ENCODE results near the gene DUS3L.

The DUS3L gene

DNA sequence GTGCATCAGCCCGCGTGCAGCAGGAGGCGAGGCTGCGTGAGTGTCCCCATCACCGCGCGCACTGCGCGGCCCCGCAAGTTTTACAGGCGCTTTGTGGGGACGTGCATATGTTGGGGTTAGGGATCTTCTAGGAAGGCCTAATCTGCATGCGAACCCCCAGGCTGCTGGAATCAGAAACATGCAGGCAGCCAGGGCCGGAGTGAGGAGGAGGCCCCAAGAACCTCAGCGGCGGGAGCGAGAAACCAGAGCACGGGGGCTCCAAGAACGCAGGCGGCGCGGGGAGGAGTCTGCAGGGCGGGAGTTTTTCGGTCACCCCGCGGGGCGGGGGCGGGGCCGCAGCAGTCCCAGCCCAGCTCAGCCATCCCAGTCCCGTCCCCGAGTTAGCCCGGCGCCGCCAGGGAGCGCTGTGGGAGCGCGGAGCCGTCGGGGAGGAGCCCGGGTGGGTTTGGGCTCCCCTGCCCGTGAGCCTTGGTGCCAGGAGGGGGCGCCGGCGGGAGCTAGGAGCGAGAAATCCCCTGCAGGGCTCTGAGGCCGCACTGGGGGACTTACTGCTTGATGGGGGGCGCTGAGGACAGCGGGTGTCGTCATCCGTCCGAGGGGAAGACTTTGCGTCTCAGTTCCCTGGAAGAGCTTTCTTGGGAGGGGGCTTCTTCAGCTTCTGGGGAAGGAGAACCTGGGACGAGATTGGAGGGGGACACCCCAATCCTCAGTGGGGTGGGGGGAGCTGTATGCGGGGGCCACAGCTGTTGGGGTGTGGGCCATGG, 13.0 kb upstream of the DUS3L start:
- H3K27ac ChIP-seq (ENCODE audit: low read length) = no peak overlapping the region
- no peaks in the 10 kb centered on the region for H3K9me3 ChIP-seq (ENCODE audit: control insufficient read depth in 1 of 2, low read length in 2 of 2)
- peak overlapping the region; percentile 37 to 55 for H3K4me3 ChIP-seq (ENCODE audit: low read depth in 1 of 2, low read length in 2 of 2)
- peaks cover 0 to 12% of the 10 kb centered on the region in 2 donors for H3K4me1 ChIP-seq (ENCODE audit: control insufficient read depth in 1 of 2, insufficient read depth in 2 of 2, low read length in 2 of 2)
- no peaks in the 10 kb centered on the region for H3K36me3 ChIP-seq (ENCODE audit: control insufficient read depth in 1 of 2, insufficient read depth in 2 of 2, low read length in 2 of 2)
- H3K27me3 ChIP-seq (ENCODE audit: low read depth, low read length) = peaks cover 7% of the 10 kb centered on the region

DNA sequence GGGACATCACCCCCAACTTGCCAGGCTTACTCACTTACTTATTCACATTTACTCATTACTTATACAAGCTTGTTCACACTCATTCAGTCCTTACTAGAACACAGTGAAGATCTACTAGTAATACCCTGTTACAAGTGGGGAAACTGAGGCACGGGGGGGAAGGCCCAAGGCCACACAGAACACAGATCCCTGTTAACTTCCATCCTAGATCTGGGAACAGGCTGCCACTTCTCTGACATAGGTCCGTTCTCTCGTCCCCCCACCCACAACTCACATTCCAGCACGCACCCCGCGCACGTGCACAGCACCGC, 12.4 kb upstream of the DUS3L start:
- Histone ChIP-seq H3K9me3 (ENCODE audit: control insufficient read depth in 1 of 2, low read length in 2 of 2) (no peaks in the 10 kb centered on the region), H3K36me3 (ENCODE audit: control insufficient read depth in 1 of 2, insufficient read depth in 2 of 2, low read length in 2 of 2) (no peaks in the 10 kb centered on the region), H3K4me1 (ENCODE audit: control insufficient read depth in 1 of 2, insufficient read depth in 2 of 2, low read length in 2 of 2) (peaks cover 0 to 12% of the 10 kb centered on the region in 2 donors), H3K27me3 (ENCODE audit: low read depth, low read length) (peaks cover 7% of the 10 kb centered on the region), H3K4me3 (ENCODE audit: low read depth in 1 of 2, low read length in 2 of 2) (peak overlapping the region; percentile 37 to 55), H3K27ac (ENCODE audit: low read length) (no peak overlapping the region)

DNA sequence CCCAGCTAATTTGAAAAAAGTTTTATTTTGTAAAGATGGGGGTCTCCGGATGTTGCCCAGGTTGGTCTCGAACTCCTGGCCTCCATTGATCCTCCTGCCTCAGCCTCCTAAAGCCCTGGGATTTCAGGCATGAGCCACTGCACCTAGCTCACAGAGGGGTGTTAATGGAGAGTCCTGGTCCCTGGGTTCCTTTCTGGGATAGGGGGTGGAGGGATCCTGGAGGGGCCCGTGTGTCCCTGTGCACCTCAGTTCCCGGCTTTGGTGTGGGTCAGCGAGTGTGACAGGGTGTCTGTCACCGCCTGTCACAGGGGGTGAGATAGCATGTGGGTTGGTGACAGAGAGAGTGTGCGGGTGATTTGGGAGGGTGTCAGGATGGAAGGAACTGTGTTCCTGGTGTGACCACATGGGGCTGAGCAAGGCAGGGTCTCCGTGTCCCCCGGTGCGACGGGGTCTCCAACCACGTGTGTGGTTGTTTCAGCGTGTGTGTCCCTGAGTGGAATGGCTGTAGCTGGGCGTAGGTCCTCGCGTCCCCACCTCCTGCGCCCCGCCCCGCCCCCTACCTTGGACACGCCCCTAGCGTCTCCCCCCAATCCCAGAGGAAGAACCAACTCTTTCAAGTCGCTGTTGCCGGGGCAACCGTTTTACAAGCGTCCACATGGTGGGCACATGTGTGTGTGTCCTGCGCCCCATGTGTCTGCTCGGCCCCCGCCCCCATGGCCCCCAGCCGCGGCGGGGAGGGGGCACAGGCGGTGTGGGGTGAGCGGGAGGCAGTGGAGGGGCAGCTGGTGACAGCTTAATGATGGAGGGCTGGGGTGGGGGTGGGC, 11.0 kb upstream of the DUS3L start:
- Histone ChIP-seq H3K27me3 (ENCODE audit: low read depth, low read length) (peaks cover 7% of the 10 kb centered on the region), H3K36me3 (ENCODE audit: control insufficient read depth in 1 of 2, insufficient read depth in 2 of 2, low read length in 2 of 2) (no peaks in the 10 kb centered on the region), H3K9me3 (ENCODE audit: control insufficient read depth in 1 of 2, low read length in 2 of 2) (no peaks in the 10 kb centered on the region), H3K27ac (ENCODE audit: low read length) (no peak overlapping the region), H3K4me3 (ENCODE audit: low read depth in 1 of 2, low read length in 2 of 2) (no peak overlapping the region), H3K4me1 (ENCODE audit: control insufficient read depth in 1 of 2, insufficient read depth in 2 of 2, low read length in 2 of 2) (peaks cover 0 to 12% of the 10 kb centered on the region in 2 donors)

DNA sequence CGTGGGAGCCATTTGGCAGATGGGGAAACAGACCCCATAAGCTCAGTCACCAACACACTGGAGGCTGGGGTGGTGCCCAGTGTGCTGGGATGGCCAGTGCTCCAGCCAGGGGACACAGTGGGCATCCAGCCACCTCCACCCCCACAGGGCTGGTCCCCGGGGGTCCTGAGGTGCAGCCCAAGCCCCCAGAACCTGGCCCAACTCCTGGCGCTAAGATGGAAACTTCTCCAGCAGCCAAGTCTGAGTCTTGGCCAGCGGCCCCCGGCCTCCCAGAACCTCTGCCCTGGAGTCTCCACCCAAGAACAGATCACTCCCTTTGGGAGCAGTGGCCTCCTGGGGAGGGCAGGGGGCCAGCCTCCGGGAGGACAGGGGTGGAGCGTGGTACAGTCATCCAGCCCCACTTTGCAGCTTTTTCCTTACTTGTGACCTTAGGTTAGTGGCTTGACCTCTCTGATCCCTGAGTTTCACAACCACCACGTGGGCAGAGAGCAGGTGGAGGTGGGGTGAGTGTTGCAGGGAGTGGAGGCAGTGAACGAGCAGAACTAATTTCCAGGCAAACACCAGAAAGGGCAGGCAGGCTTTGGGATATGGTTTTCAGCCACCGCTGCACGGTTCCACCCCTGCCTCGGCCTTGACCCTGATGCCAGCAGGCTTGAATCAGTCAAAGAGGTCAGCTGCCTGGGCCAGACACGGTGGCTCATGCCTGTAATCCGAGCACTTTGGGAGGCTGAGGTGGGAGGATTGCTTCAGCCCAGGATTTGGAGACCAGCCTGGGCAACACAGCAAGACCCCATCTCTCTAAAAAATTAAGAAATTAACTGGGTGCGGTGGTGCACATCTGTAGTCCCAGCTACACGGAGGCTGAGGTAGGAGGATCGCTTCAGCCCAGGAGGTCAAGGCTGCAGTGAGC, 9.7 kb upstream of the DUS3L start:
- peaks cover 7% of the 10 kb centered on the region for H3K27me3 ChIP-seq (ENCODE audit: low read depth, low read length)
- H3K36me3 ChIP-seq (ENCODE audit: control insufficient read depth in 1 of 2, insufficient read depth in 2 of 2, low read length in 2 of 2) = no peaks in the 10 kb centered on the region
- no peak overlapping the region for H3K27ac ChIP-seq (ENCODE audit: low read length)
- peaks cover 0 to 6% of the 10 kb centered on the region in 2 donors for H3K4me1 ChIP-seq (ENCODE audit: control insufficient read depth in 1 of 2, insufficient read depth in 2 of 2, low read length in 2 of 2)
- no peaks in the 10 kb centered on the region for H3K9me3 ChIP-seq (ENCODE audit: control insufficient read depth in 1 of 2, low read length in 2 of 2)
- no peak overlapping the region for H3K4me3 ChIP-seq (ENCODE audit: low read depth in 1 of 2, low read length in 2 of 2)

DNA sequence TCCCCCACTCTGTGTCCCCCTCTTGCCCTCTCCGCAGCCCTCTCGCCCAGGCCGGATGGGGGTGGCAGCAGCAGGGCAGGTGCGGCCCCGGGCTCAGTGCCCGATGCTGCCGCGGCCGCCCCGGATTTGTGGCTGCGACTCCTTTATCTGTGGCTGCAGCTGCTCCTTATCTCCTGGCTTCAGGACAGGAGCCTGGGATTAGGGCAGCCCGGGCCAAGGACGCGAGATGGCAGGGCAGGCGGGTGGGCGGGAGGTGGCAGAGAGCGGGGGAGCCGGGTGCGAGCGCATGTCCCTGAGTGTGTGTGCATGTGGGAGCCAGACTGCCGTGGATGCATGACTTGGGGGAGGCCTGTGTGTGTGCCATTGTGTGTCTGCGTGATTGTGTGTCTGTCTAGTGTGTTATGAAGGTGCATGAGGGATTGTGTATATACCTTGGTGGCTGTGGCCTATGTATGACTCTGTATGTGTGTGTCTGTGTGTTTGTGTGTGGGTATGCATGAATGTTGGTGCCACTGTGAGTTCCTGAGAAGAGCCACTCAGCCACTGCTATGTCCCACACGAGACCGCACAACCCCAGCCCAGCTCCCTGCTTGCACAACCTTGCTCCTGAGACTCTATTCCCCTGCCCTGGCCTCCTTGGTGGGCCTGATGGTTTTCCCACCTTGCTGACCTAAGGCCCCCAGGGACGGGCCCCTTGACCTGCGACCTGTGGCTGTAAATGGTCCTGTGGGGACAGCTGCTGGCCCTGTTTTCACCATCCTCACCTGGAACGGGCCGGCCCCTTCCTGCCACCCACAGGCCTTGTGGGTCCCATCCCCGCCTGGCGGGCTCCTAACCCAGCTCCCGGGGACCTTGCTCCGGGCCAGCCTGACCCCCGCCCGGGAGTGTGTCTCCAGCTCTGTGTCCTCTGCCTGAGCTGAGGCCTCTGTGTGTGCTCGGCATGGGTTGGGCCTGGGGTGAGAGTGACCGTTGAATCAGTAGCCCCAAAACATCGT, 8.6 kb upstream of the DUS3L start:
- Histone ChIP-seq H3K27me3 (ENCODE audit: low read depth, low read length) (peaks cover 7% of the 10 kb centered on the region), H3K36me3 (ENCODE audit: control insufficient read depth in 1 of 2, insufficient read depth in 2 of 2, low read length in 2 of 2) (no peaks in the 10 kb centered on the region), H3K27ac (ENCODE audit: low read length) (no peak overlapping the region), H3K4me3 (ENCODE audit: low read depth in 1 of 2, low read length in 2 of 2) (no peak overlapping the region), H3K9me3 (ENCODE audit: control insufficient read depth in 1 of 2, low read length in 2 of 2) (no peaks in the 10 kb centered on the region), H3K4me1 (ENCODE audit: control insufficient read depth in 1 of 2, insufficient read depth in 2 of 2, low read length in 2 of 2) (peaks cover 0 to 6% of the 10 kb centered on the region in 2 donors)

DNA sequence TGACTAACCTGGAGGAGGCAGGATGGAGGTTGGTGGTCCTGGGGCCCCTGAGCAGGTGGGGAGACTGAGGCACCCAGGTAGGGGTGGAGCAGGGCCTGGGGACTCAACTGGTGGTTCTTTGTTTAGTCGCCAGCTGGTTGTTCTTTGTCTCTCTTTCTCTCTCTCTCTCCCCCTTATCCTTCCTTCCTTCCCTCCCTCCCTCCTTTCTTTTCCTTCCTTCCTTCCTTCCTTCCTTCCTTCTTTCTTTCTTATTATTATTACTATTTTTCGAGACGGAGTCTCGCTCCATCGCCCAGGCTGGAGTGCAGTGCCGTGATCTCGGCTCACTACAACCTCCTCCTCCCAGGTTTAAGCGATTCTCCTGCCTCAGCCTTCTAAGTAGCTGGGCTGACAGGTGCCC, 7.3 kb upstream of the DUS3L start:
- Histone ChIP-seq H3K4me1 (ENCODE audit: control insufficient read depth in 1 of 2, insufficient read depth in 2 of 2, low read length in 2 of 2) (no peaks in the 10 kb centered on the region), H3K9me3 (ENCODE audit: control insufficient read depth in 1 of 2, low read length in 2 of 2) (no peaks in the 10 kb centered on the region), H3K4me3 (ENCODE audit: low read depth in 1 of 2, low read length in 2 of 2) (no peak overlapping the region), H3K36me3 (ENCODE audit: control insufficient read depth in 1 of 2, insufficient read depth in 2 of 2, low read length in 2 of 2) (no peaks in the 10 kb centered on the region), H3K27me3 (ENCODE audit: low read depth, low read length) (peaks cover 7% of the 10 kb centered on the region), H3K27ac (ENCODE audit: low read length) (no peak overlapping the region)

DNA sequence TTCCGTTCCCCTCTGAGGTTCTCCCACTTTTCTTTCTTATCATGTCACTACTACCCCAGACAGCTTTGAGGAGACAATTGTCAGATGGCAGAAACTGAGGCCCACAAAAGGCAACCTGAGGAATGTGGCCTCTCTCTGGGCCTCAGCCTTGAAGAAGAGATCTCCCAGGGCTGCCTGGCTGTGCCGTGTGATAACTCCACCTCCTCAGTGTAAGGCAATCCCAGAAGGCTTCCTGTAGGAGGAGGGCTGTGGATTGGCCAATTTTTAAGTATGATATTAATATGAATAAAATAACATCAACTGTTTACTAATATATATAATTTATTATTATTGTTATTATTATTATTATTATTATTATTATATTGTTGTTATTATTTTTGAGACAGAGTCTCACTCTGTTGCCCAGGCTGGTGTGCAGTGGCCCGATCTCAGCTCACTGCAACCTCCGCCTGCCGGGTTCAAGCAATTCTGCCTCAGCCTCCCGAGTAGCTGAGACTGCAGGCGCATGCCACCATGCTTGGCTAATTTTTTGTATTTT, 4.5 kb upstream of the DUS3L start:
- Histone ChIP-seq H3K4me3 (ENCODE audit: low read depth in 1 of 2, low read length in 2 of 2) (no peak overlapping the region), H3K27ac (ENCODE audit: low read length) (no peak overlapping the region), H3K27me3 (ENCODE audit: low read depth, low read length) (no peaks in the 10 kb centered on the region), H3K9me3 (ENCODE audit: control insufficient read depth in 1 of 2, low read length in 2 of 2) (no peaks in the 10 kb centered on the region), H3K4me1 (ENCODE audit: control insufficient read depth in 1 of 2, insufficient read depth in 2 of 2, low read length in 2 of 2) (no peaks in the 10 kb centered on the region), H3K36me3 (ENCODE audit: control insufficient read depth in 1 of 2, insufficient read depth in 2 of 2, low read length in 2 of 2) (no peaks in the 10 kb centered on the region)

DNA sequence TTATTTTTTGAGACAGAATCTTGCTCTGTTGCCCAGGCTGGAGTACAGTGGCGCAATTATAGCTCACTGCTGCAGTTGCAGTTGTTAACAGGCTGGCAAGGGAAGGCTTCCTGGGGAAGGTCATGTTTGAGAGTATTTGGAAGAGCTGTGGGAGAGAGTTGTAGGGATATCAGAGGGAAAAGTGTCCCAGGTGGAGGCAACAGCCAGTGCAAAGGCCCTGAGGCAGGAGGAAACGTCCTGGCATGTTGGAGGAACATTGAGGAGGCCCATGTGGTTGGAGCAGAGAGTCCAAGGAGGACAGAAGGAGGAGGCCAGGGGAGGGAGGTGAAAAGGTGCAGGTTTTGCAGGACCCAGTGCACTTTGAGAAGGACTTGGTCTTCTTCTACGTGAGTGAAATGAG, 2.2 kb upstream of the DUS3L start:
- Histone ChIP-seq H3K4me3 (ENCODE audit: low read depth in 1 of 2, low read length in 2 of 2) (no peak overlapping the region), H3K4me1 (ENCODE audit: control insufficient read depth in 1 of 2, insufficient read depth in 2 of 2, low read length in 2 of 2) (peaks cover 0 to 7% of the 10 kb centered on the region in 2 donors), H3K27me3 (ENCODE audit: low read depth, low read length) (no peaks in the 10 kb centered on the region), H3K9me3 (ENCODE audit: control insufficient read depth in 1 of 2, low read length in 2 of 2) (no peaks in the 10 kb centered on the region), H3K36me3 (ENCODE audit: control insufficient read depth in 1 of 2, insufficient read depth in 2 of 2, low read length in 2 of 2) (peaks cover 12 to 17% of the 10 kb centered on the region in 2 donors), H3K27ac (ENCODE audit: low read length) (no peak overlapping the region)

DNA sequence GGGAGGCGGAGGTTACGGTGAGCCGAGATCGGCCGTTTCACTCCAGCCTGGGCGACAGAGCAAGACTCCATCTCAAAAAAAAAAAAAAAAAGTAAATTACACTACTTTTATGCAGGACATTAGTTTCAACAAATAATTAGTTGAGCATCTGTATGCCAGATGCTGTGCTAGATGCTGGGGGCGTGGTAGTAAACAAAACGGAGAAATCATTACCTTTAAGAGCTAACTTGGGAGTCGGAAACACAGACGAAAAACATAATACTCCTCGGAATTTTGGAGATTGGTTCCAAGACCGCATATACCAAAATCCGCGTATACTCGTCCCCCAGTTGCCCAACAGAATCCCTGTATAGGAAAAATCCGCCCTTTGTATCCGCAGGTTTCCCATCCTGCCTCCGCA, 1.3 kb upstream of the DUS3L start:
- Histone ChIP-seq H3K4me1 (ENCODE audit: control insufficient read depth in 1 of 2, insufficient read depth in 2 of 2, low read length in 2 of 2) (peaks cover 0 to 7% of the 10 kb centered on the region in 2 donors), H3K9me3 (ENCODE audit: control insufficient read depth in 1 of 2, low read length in 2 of 2) (no peaks in the 10 kb centered on the region), H3K4me3 (ENCODE audit: low read depth in 1 of 2, low read length in 2 of 2) (no peak overlapping the region), H3K27ac (ENCODE audit: low read length) (no peak overlapping the region), H3K36me3 (ENCODE audit: control insufficient read depth in 1 of 2, insufficient read depth in 2 of 2, low read length in 2 of 2) (peaks cover 19 to 27% of the 10 kb centered on the region in 2 donors), H3K27me3 (ENCODE audit: low read depth, low read length) (no peaks in the 10 kb centered on the region)

DNA sequence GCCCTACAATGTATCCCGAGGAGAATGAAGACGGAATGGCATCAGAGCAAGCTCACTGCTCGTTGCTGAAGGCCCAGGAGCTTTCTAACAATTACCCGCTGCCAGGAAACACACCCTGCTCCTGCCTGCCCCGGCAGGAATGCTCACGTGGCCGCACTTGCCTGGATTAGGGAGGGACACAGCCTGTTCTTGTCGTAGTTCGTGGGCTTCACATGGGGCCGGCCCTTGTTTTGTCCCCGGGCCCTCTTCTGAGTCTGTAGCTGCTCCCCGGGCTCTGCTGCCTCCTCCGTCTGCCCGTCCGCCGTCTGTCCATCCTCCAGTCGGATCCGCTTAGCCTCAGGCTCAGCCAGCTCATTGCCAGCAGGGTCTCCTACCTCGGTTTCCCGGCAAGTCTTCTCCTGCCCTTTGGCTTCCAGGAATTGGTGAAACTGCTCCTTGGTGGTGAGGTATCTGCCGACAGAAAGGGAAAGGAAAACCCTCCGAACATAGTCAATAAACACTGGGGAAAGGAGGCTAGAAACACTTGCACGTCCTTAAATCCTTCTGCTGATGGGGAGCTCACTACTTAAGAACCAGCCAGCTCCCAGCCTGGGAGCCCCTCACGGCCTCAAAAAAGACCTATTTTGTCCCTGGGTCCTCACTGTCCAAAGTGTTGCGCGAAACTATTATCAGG, 941 bp downstream of the DUS3L start:
- Histone ChIP-seq H3K4me3 (ENCODE audit: low read depth in 1 of 2, low read length in 2 of 2) (peak overlapping the region; percentile 74 to 83), H3K36me3 (ENCODE audit: control insufficient read depth in 1 of 2, insufficient read depth in 2 of 2, low read length in 2 of 2) (peaks cover 30 to 49% of the 10 kb centered on the region in 2 donors), H3K9me3 (ENCODE audit: control insufficient read depth in 1 of 2, low read length in 2 of 2) (no peaks in the 10 kb centered on the region), H3K4me1 (ENCODE audit: control insufficient read depth in 1 of 2, insufficient read depth in 2 of 2, low read length in 2 of 2) (peaks cover 0 to 7% of the 10 kb centered on the region in 2 donors), H3K27me3 (ENCODE audit: low read depth, low read length) (no peaks in the 10 kb centered on the region), H3K27ac (ENCODE audit: low read length) (peak overlapping the region; percentile 96)

All from muscle layer of duodenum (tissue), 2 donors.